HepG2 (cell line): ENCODE measurements around the gene SIN3A. TPM values are rescaled to one million over a fixed set of nuclear protein-coding genes. Genes with fewer than 3 reads are reported as not detected.
A peak's percentile ranks its signal among the peaks of the same experiment; 100 is the strongest.

Source experiments
- ATAC-seq: fragments of 200-7000 bp; cut with Tn5 transposase; 3 replicates; pipeline ENCODE4 v1.9.1; 2020; ENCODE audit warnings: mild to moderate bottlenecking, moderate library complexity
- BruUV-seq: library from RNA; stranded (reverse); fragments of 400-500 nt; replicated peaks from 2 replicates; lab custom pipeline; 2021; lab: Mats Ljungman, UMichigan
- CTCF ChIA-PET: fragments of 300-600 bp; formaldehyde crosslinking; extraction: SDS; loops from one replicate; lab custom pipeline; 2021; ENCODE audit warnings: low total read pairs, inconsistent platforms, low intra/inter-chr PET ratio; lab: Yijun Ruan, JAX
- POLR2A ChIA-PET: fragments of 350-600 bp; sonication (Branson Sonifier 250); formaldehyde crosslinking; loops from one replicate; lab custom pipeline; 2020; ENCODE audit warnings: antibody characterized with exemption, inconsistent platforms; lab: Yijun Ruan, JAX
- DNase-seq: peaks from one replicate; pipeline ENCODE4 v3.0.0-alpha.2; 2015; ENCODE audit warnings: low spot score
- FAIRE-seq: peaks from 3 replicates; lab custom pipeline; 2011; peaks lifted over from hg19 to GRCh38; lab: Jason Lieb, UNC
- H2AFZ ChIP-seq: one replicate; pipeline ENCODE4 v1.6.1; 2011; ENCODE audit warnings: low read length, inconsistent platforms
- H3K27ac ChIP-seq: fragments of 300-600 bp; 3 replicates; pipeline ENCODE4 v1.8.0; 2011; ENCODE audit warnings: mixed run types, mild to moderate bottlenecking, mixed read lengths, low read length, inconsistent platforms; ENCODE audit not compliant: insufficient read depth; ENCODE audit errors: extremely low read length
- H3K27me3 ChIP-seq, 2 experiments: fragments of 200-600 bp in 1 of 2; 2 replicates in 1 of 2; 3 replicates in 1 of 2; pipeline versions ENCODE4 v1.6.0 to v1.8.0; 2011; ENCODE audit warnings: low read length in 2 of 2, mild to moderate bottlenecking in 2 of 2, moderate library complexity in 2 of 2, inconsistent platforms in 1 of 2; ENCODE audit not compliant: insufficient read depth in 2 of 2, control insufficient read depth in 1 of 2
- H3K36me3 ChIP-seq, 2 experiments: fragments of 200-600 bp in 1 of 2; replicated peaks in 1 of 2; 2 replicates in 1 of 2; 3 replicates in 1 of 2; pipeline versions ENCODE4 v1.5.1 to v1.8.0; 2011; ENCODE audit warnings: low read length in 2 of 2, inconsistent platforms in 1 of 2; ENCODE audit not compliant: insufficient read depth in 2 of 2, control insufficient read depth in 1 of 2
- H3K4me1 ChIP-seq: 2 replicates; pipeline ENCODE4 v1.5.1; 2012; ENCODE audit warnings: low read length, inconsistent platforms; ENCODE audit not compliant: insufficient read depth
- H3K4me2 ChIP-seq: 2 replicates; pipeline ENCODE4 v1.6.0; 2011; ENCODE audit warnings: low read depth, low read length, inconsistent platforms
- H3K4me3 ChIP-seq, 3 experiments: fragments of 200-600 bp in 1 of 3; sonication (generic), shearing (Covaris generic) in 1 of 3; replicated peaks in 1 of 3; 2 replicates each; pipeline ENCODE4 v1.5.1; 2011 to 2016; ENCODE audit warnings: low read length in 3 of 3, inconsistent platforms in 2 of 3, low read depth in 2 of 3, mild to moderate bottlenecking in 2 of 3, control low read depth in 1 of 3, mixed read lengths in 1 of 3; ENCODE audit not compliant: insufficient read depth in 1 of 3
- H3K79me2 ChIP-seq: one replicate; pipeline ENCODE4 v1.6.1; 2011; ENCODE audit warnings: low read length, inconsistent platforms; ENCODE audit not compliant: insufficient read depth
- H3K9ac ChIP-seq: 2 replicates; pipeline ENCODE4 v1.6.0; 2011; ENCODE audit warnings: mild to moderate bottlenecking, low read depth, low read length, inconsistent platforms; ENCODE audit not compliant: insufficient read depth
- H3K9me3 ChIP-seq: 2 replicates; pipeline ENCODE4 v1.5.1; 2012; ENCODE audit warnings: mild to moderate bottlenecking, low read length
- H4K20me1 ChIP-seq: 2 replicates; pipeline ENCODE4 v1.6.0; 2011; ENCODE audit warnings: inconsistent platforms, mild to moderate bottlenecking, low read length, moderate library complexity; ENCODE audit not compliant: insufficient read depth
- AGO2 ChIP-seq: fragments of 200-400 bp; formaldehyde crosslinking; optimal IDR thresholded peaks from 2 replicates; pipeline ENCODE3; 2017; ENCODE audit warnings: mild to moderate bottlenecking, low read depth, low read length, moderate library complexity
- HNRNPK ChIP-seq: fragments of 200-400 bp; formaldehyde crosslinking; IDR thresholded peaks from 2 replicates; pipeline ENCODE4 v1.6.1; 2018; ENCODE audit warnings: low read length, low read depth, moderate library complexity, mild to moderate bottlenecking; ENCODE audit not compliant: poor library complexity, severe bottlenecking
- POLR2A ChIP-seq, 2 experiments: IDR thresholded peaks; 2 replicates each; pipeline ENCODE4 v1.6.1; 2011; ENCODE audit warnings: low read depth in 2 of 2, low read length in 2 of 2, mild to moderate bottlenecking in 1 of 2, moderate library complexity in 1 of 2; ENCODE audit not compliant: insufficient read depth in 1 of 2
- ZFP91 ChIP-seq: sonication (generic); formaldehyde crosslinking; IDR thresholded peaks from 2 replicates; pipeline ENCODE4 v1.9.0; 2022; ENCODE audit warnings: missing genetic modification reagents, mild to moderate bottlenecking, borderline replicate concordance
- ZNF768 ChIP-seq: sonication (generic); formaldehyde crosslinking; IDR thresholded peaks from 2 replicates; pipeline ENCODE4 v1.4.0; 2020; ENCODE audit warnings: missing genetic modification reagents
- WGBS: methylation state at CpG from one replicate; pipeline ENCODE4 v1.1.6; 2017; ENCODE audit warnings: low lambda C conversion rate; 5-methylcytosine and 5-hydroxymethylcytosine counted together
- in situ Hi-C: cut with HindIII; loops from 2 replicates; pipeline ENCODE4 v1.10.0; 2017; ENCODE audit warnings: low pct_unique_long_range_greater_than_20kb; ENCODE audit not compliant: extremely low pct_ligation_motif_present
- intact Hi-C: fragments of 100-400 bp; cut with micrococcal nuclease; formaldehyde crosslinking; loops from one replicate; pipeline ENCODE4 v1.10.0; 2022; ENCODE audit not compliant: unreplicated experiment
- polyA plus RNA-seq, 8 experiments: library from polyadenylated mRNA; depleted of rRNA in 3 of 8; stranded (reverse) in 7 of 8; unstranded in 1 of 8; fragments of >200 nt; fragmentation: Illumina TruSeq in 4 of 8; extraction: Trizol in 4 of 8; gene quantifications; 2 replicates each; pipeline versions ENCODE4 v1.2.1 to v1.2.3, GENCODE V29; 2011 to 2016; ENCODE audit warnings: low read depth in 4 of 8, missing spikeins in 1 of 8, mixed read lengths in 1 of 8; ENCODE audit not compliant: insufficient read depth in 1 of 8
- total RNA-seq, 5 experiments: library from RNA; depleted of rRNA; stranded (reverse); fragments of >200 nt; fragmentation: Illumina TruSeq; extraction: Trizol; gene quantifications; 2 replicates each; pipeline ENCODE4 v1.2.3, GENCODE V29; 2016; ENCODE audit warnings: low read depth in 1 of 5

Gene SIN3A
- total and polyA plus RNA-seq, 2 of the 13 experiments (the other 11 are each of a cell fraction or from before 2014, with no cell fraction given), result 16.1 to 28.1 TPM

- H3K4me2 ChIP-seq, result no peak overlapping the region
- H3K4me3 ChIP-seq, result no peak overlapping the region
- in situ Hi-C loops (no loop called here), intact Hi-C loops (no loop called here)
- ATAC-seq (no peak), FAIRE-seq (no peak), DNase-seq (no peak)
- CTCF ChIA-PET, result no interaction called here
- H3K27me3 ChIP-seq, result no peaks in the 10 kb centered on the region
- H3K9me3 ChIP-seq, result no peaks in the 10 kb centered on the region
- H3K4me1 ChIP-seq, result peaks cover 18% of the 10 kb centered on the region
- H3K27ac ChIP-seq, result no peak overlapping the region
- H4K20me1 ChIP-seq, result no peaks in the 10 kb centered on the region
- H3K36me3 ChIP-seq, result peaks cover 4 to 5% of the 10 kb centered on the region in 2 experiments; a peak in 2 of 5 replicates
- no peak overlapping the region for H3K9ac ChIP-seq
- H3K79me2 ChIP-seq, result no peaks in the 10 kb centered on the region
- 95% methylated on average over 8 of the region's 16 CpGs for WGBS
- 0 out of 2 replicates have a peak, but pooled peaks have one; percentile 11 for TF ChIP-seq ZNF768 (CRISPR knock-in tag)
- peak; percentile 90 for TF ChIP-seq AGO2
- no peak for TF ChIP-seq HNRNPK
- TF ChIP-seq POLR2A (IDR thresholded peaks at IDR 0.05; ENCODE audit: insufficient read depth in 1 of 2, low read depth in 2 of 2, low read length in 2 of 2), result peak in 1 of 2 experiments; percentile 33; a peak in 1 of 4 replicates
- TF ChIP-seq ZFP91 (CRISPR knock-in tag), result no peak
- BruUV-seq, result no TSS peak
- POLR2A ChIA-PET, result interaction anchor here (1.1 to 5.6 kb wide), 3 partner anchors 8 to 16 kb away, joined by 3 to 40 read pairs (median 4); partner anchors contain the start of gene MAN2C1
- H2AFZ ChIP-seq, result no peak overlapping the region
Measured at GRCh38 chr15:75352186-75353080, 99.1 kb downstream of the SIN3A start.
